GM12874 (cell line): ENCODE data around the gene TANC2.

Experiments used
- CTCF ChIP-seq: IDR thresholded peaks from 2 replicates; pipeline ENCODE4 v1.5.1; 2011; ENCODE audit warnings: low read depth, mild to moderate bottlenecking, control low read depth, low read length, moderate library complexity; ENCODE audit not compliant: insufficient read depth

TANC2 gene

GRCh38 chr17:62937606-62938005 is 28.4 kb upstream of the TANC2 start:
- TF ChIP-seq CTCF: no peak

GRCh38 chr17:62941358-62941991 is 24.6 kb upstream of the TANC2 start:
- no peak for TF ChIP-seq CTCF

- no peak for TF ChIP-seq CTCF
These were observed 17.7 kb upstream of the TANC2 start for GRCh38 chr17:62948370-62948769.

- TF ChIP-seq CTCF: no peak
These were observed 17.0 kb upstream of the TANC2 start for GRCh38 chr17:62949036-62949435.

GRCh38 chr17:62950067-62950466 is 16.0 kb upstream of the TANC2 start:
- no peak for TF ChIP-seq CTCF

- no peak for TF ChIP-seq CTCF
These were observed 10.1 kb upstream of the TANC2 start for GRCh38 chr17:62955841-62956352.

GRCh38 chr17:62963296-62963695 is 2.7 kb upstream of the TANC2 start:
- no peak for TF ChIP-seq CTCF
